ENCODE measurements around the gene HOXD13. TPM values are rescaled to one million over a fixed set of nuclear protein-coding genes. Genes with fewer than 3 reads are reported as not detected.

HOXD13 gene
- total RNA-seq, 1 experiment from 2014 or later, result not detected

- Mint-ChIP-seq H3K9me3 (ENCODE audit: unreplicated experiment) (no peaks in the 10 kb centered on the region), H3K4me1 (ENCODE audit: low read depth, unreplicated experiment) (peaks cover 15% of the 10 kb centered on the region), H3K27me3 (ENCODE audit: insufficient read depth, unreplicated experiment) (peaks cover 54% of the 10 kb centered on the region), H3K4me3 (ENCODE audit: unreplicated experiment) (no peak overlapping the region), H3K36me3 (ENCODE audit: insufficient read depth, unreplicated experiment) (no peaks in the 10 kb centered on the region), H3K27ac (ENCODE audit: unreplicated experiment) (no peak overlapping the region)
- TF ChIP-seq CTCF (IDR thresholded peaks at IDR 0.05; ENCODE audit: insufficient read depth in 1 of 2, low read depth in 1 of 2, low read length in 1 of 2, severe bottlenecking in 1 of 2, unreplicated experiment in 1 of 2), result no peak
- peak in 1 of 2 experiments; percentile 7 for DNase-seq
- ChIA-PET CTCF (no interaction called here), POLR2A (no interaction called here)
- no peaks in the 10 kb centered on the region for H3K36me3 ChIP-seq (ENCODE audit: control insufficient read depth, insufficient read depth, low read length)
- H3K4me1 ChIP-seq, result peaks cover 19% of the 10 kb centered on the region
- no peaks in the 10 kb centered on the region for H3K9me3 ChIP-seq
- H3K27me3 ChIP-seq (replicated peaks; ENCODE audit: control insufficient read depth, insufficient read depth, low read length), result peaks cover 10% of the 10 kb centered on the region
- H3K4me3 ChIP-seq (ENCODE audit: low read depth, low read length), result no peak overlapping the region
- no TSS peak for BruUV-seq (replicated peaks)
- intact Hi-C loops (cut with micrococcal nuclease; ENCODE audit: unreplicated experiment), result no loop called here
Observed at GRCh38 chr2:176101842-176102241, 9.3 kb downstream of the HOXD13 start.

- Mint-ChIP-seq H3K27me3 (ENCODE audit: insufficient read depth, unreplicated experiment) (peaks cover 51% of the 10 kb centered on the region), H3K4me1 (ENCODE audit: low read depth, unreplicated experiment) (peaks cover 15% of the 10 kb centered on the region)
- CTCF ChIA-PET, result no interaction called here
Observed at GRCh38 chr2:176102309-176102866, 9.9 kb downstream of the HOXD13 start.

GRCh38 chr2:176103194-176103593, 10.7 kb downstream of the HOXD13 start:
- no peak for TF ChIP-seq CTCF (IDR thresholded peaks at IDR 0.05; ENCODE audit: insufficient read depth in 1 of 2, low read depth in 1 of 2, low read length in 1 of 2, severe bottlenecking in 1 of 2, unreplicated experiment in 1 of 2)
- intact Hi-C loops (cut with micrococcal nuclease; ENCODE audit: unreplicated experiment), result no loop called here
- H3K9me3 Mint-ChIP-seq (ENCODE audit: unreplicated experiment), result no peaks in the 10 kb centered on the region
- no peak overlapping the region for H3K27ac Mint-ChIP-seq (ENCODE audit: unreplicated experiment)
- no peak for DNase-seq
- no peaks in the 10 kb centered on the region for H3K36me3 Mint-ChIP-seq (ENCODE audit: insufficient read depth, unreplicated experiment)
- no peak overlapping the region for H3K4me3 ChIP-seq (ENCODE audit: low read depth, low read length)
- peaks cover 10% of the 10 kb centered on the region for H3K27me3 ChIP-seq (replicated peaks; ENCODE audit: control insufficient read depth, insufficient read depth, low read length)
- peaks cover 15% of the 10 kb centered on the region for H3K4me1 Mint-ChIP-seq (ENCODE audit: low read depth, unreplicated experiment)
- no peaks in the 10 kb centered on the region for H3K36me3 ChIP-seq (ENCODE audit: control insufficient read depth, insufficient read depth, low read length)
- H3K4me1 ChIP-seq, result peaks cover 18% of the 10 kb centered on the region
- no peaks in the 10 kb centered on the region for H3K9me3 ChIP-seq
- ChIA-PET POLR2A (no interaction called here), CTCF (no interaction called here)
- H3K27me3 Mint-ChIP-seq (ENCODE audit: insufficient read depth, unreplicated experiment), result peaks cover 47% of the 10 kb centered on the region
- no TSS peak for BruUV-seq (replicated peaks)
- H3K4me3 Mint-ChIP-seq (ENCODE audit: unreplicated experiment), result no peak overlapping the region

More at GRCh38 chr2:176102309-176102866, 9.9 kb downstream of the HOXD13 start:
- POLR2A ChIA-PET, result no interaction called here
- intact Hi-C loops (cut with micrococcal nuclease; ENCODE audit: unreplicated experiment), result no loop called here
- H3K36me3 ChIP-seq (ENCODE audit: control insufficient read depth, insufficient read depth, low read length), result no peaks in the 10 kb centered on the region
- TF ChIP-seq CTCF (IDR thresholded peaks at IDR 0.05; ENCODE audit: insufficient read depth in 1 of 2, low read depth in 1 of 2, low read length in 1 of 2, severe bottlenecking in 1 of 2, unreplicated experiment in 1 of 2), result no peak
- H3K9me3 ChIP-seq, result no peaks in the 10 kb centered on the region
- peaks cover 24% of the 10 kb centered on the region for H3K4me1 ChIP-seq
- no peak overlapping the region for H3K27ac Mint-ChIP-seq (ENCODE audit: unreplicated experiment)
- BruUV-seq (replicated peaks), result no TSS peak
- no peaks in the 10 kb centered on the region for H3K36me3 Mint-ChIP-seq (ENCODE audit: insufficient read depth, unreplicated experiment)
- DNase-seq, result no peak
- H3K9me3 Mint-ChIP-seq (ENCODE audit: unreplicated experiment), result no peaks in the 10 kb centered on the region
- H3K4me3 Mint-ChIP-seq (ENCODE audit: unreplicated experiment), result no peak overlapping the region
- no peak overlapping the region for H3K4me3 ChIP-seq (ENCODE audit: low read depth, low read length)
- H3K27me3 ChIP-seq (replicated peaks; ENCODE audit: control insufficient read depth, insufficient read depth, low read length), result peaks cover 10% of the 10 kb centered on the region
